ENCODE measurements around the gene PTPRC. TPM values are rescaled to one million over a fixed set of nuclear protein-coding genes. Genes with fewer than 3 reads are reported as not detected.

PTPRC gene
- total and polyA plus RNA-seq, 2 donors (not counting 3 experiments of a cell fraction or from before 2014, with no cell fraction given): not detected

- no peak overlapping the region for H2AFZ ChIP-seq (ENCODE audit: low read depth, low read length)
Observed at GRCh38 chr1:198620951-198621824, 17.7 kb upstream of the PTPRC start.

More at GRCh38 chr1:198620951-198621824, 17.7 kb upstream of the PTPRC start:
- Histone ChIP-seq H3K4me3 (replicated peaks in 1 of 3; ENCODE audit: insufficient read depth in 1 of 3, low read depth in 1 of 3, low read length in 3 of 3) (no peak overlapping the region), H3K79me2 (ENCODE audit: control insufficient read depth, insufficient read depth, low read length) (no peaks in the 10 kb centered on the region), H3K27ac (ENCODE audit: insufficient read depth, low read depth, low read length) (no peak overlapping the region), H3K4me2 (ENCODE audit: insufficient read depth, low read length) (no peak overlapping the region), H3K9ac (replicated peaks; ENCODE audit: extremely low read depth, insufficient read depth, low read length) (no peak overlapping the region), H4K20me1 (replicated peaks; ENCODE audit: control insufficient read depth, extremely low read depth, insufficient read depth, low read length) (no peaks in the 10 kb centered on the region), H3K27me3 (ENCODE audit: control insufficient read depth in 2 of 2, insufficient read depth in 2 of 2, low read length in 2 of 2) (no peaks in the 10 kb centered on the region), H3K4me1 (ENCODE audit: control insufficient read depth, extremely low read depth, insufficient read depth, low read length) (no peaks in the 10 kb centered on the region), H3K9me1 (replicated peaks; ENCODE audit: control insufficient read depth, extremely low read depth, insufficient read depth, low read length) (no peaks in the 10 kb centered on the region), H3K9me3 (replicated peaks; ENCODE audit: control insufficient read depth, insufficient read depth, low read length) (no peaks in the 10 kb centered on the region), H3K36me3 (ENCODE audit: control insufficient read depth in 2 of 2, extremely low read depth in 1 of 2, insufficient read depth in 2 of 2, low read length in 2 of 2) (no peaks in the 10 kb centered on the region)
- intact Hi-C loops (cut with micrococcal nuclease) (no loop called here), dilution Hi-C loops (cut with MboI; ENCODE audit: extremely low pct_ligation_motif_present, low sequenced_read_pairs) (no loop called here)
- ChIA-PET CTCF (interaction anchor here (0.6 to 1.6 kb wide), 3 partner anchors 11 to 1963 kb away, joined by 3 to 5 read pairs (median 4); no protein-coding TSS in a partner anchor), POLR2A (no interaction called here)
- no TSS peak for BruUV-seq (replicated peaks)
- FAIRE-seq: no peak
- TF ChIP-seq CTCF (IDR thresholded peaks at IDR 0.05; ENCODE audit: extremely low read depth in 1 of 2, insufficient read depth in 1 of 2, low read depth in 1 of 2, low read length in 2 of 2) (no peak), EZH2 (IDR thresholded peaks at IDR 0.05; ENCODE audit: borderline replicate concordance, low read depth, low read length, severe bottlenecking) (no peak), POLR2AphosphoS5 (IDR thresholded peaks at IDR 0.05; ENCODE audit: insufficient read depth, low read depth, low read length) (no peak), JUN (IDR thresholded peaks at IDR 0.05; ENCODE audit: borderline replicate concordance, insufficient read depth, insufficient read length, low read depth) (no peak), GATA2 (IDR thresholded peaks at IDR 0.05; ENCODE audit: insufficient read depth, insufficient read length, low read depth, low read length) (no peak), FOS (IDR thresholded peaks at IDR 0.05; ENCODE audit: borderline replicate concordance, insufficient read depth, low read length) (no peak), MYC (IDR thresholded peaks at IDR 0.05; ENCODE audit: low read depth, low read length) (no peak), MAX (IDR thresholded peaks at IDR 0.05; ENCODE audit: insufficient read depth, insufficient read length) (no peak), POLR2A (IDR thresholded peaks at IDR 0.05; ENCODE audit: low read depth, low read length) (no peak)
- no peak for DNase-seq (ENCODE audit: low read depth, low spot score)
